PFSK-1 (cell line): Measurements from ENCODE around the gene DNALI1.

ENCODE experiments used
- FOXP2 ChIP-seq: optimal IDR thresholded peaks from 2 replicates; pipeline ENCODE3; 2011; ENCODE audit warnings: borderline replicate concordance, control low read depth, inconsistent platforms; ENCODE audit not compliant: insufficient read depth; ENCODE audit errors: extremely low read length, extremely low read depth
- POLR2AphosphoS5 ChIP-seq: IDR thresholded peaks from 2 replicates; pipeline ENCODE4 v1.6.1; 2012; ENCODE audit warnings: low read depth, mild to moderate bottlenecking, control low read depth, low read length, moderate library complexity
- REST ChIP-seq, 2 experiments: IDR thresholded peaks; 2 replicates each; pipeline versions ENCODE4 v1.6.1 to v1.8.0; 2011 to 2012; ENCODE audit warnings: low read depth in 2 of 2, low read length in 2 of 2, control low read depth in 1 of 2, inconsistent platforms in 1 of 2, mild to moderate bottlenecking in 1 of 2, moderate library complexity in 1 of 2; ENCODE audit not compliant: insufficient read depth in 1 of 2
- SIN3A ChIP-seq: IDR thresholded peaks from 2 replicates; pipeline ENCODE4 v1.6.1; 2012; ENCODE audit warnings: mild to moderate bottlenecking, low read length, moderate library complexity, borderline replicate concordance; ENCODE audit not compliant: insufficient read depth
- TAF1 ChIP-seq: IDR thresholded peaks from 2 replicates; pipeline ENCODE4 v1.6.1; 2012; ENCODE audit warnings: low read length, control low read depth, borderline replicate concordance; ENCODE audit not compliant: insufficient read depth

Gene DNALI1

DNA sequence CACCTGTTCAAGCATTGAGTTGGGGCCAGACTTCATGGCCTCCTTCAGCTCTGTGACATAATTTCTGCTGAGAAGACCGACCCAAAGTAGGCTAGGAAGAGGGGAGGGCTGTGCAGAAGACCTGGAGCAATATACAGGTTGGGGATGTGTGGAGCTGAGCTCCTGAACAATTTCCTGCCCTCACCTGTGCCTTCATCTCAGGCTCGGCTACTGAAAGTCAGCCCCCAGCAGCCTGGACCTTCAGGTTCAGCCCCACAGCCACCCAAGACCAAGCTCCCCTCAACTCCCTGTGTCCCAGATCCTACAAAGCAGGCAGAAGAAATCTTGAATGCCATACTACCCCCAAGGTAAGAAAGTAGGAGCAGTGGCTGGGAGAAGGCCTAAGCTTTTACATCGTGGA, 662 bp downstream of the DNALI1 start:
- TF ChIP-seq POLR2AphosphoS5 (no peak), REST (IDR thresholded peaks at IDR 0.05; ENCODE audit: insufficient read depth in 1 of 2, low read depth in 2 of 2, low read length in 2 of 2) (no peak), TAF1 (no peak), SIN3A (no peak), FOXP2 (no peak)

- no peak for TF ChIP-seq POLR2AphosphoS5
- TF ChIP-seq TAF1: no peak
- TF ChIP-seq SIN3A: no peak
- TF ChIP-seq REST (IDR thresholded peaks at IDR 0.05; ENCODE audit: insufficient read depth in 1 of 2, low read depth in 2 of 2, low read length in 2 of 2): no peak
- TF ChIP-seq FOXP2: no peak
These were observed 1.7 kb downstream of the DNALI1 start for GRCh38 chr1:37558411-37558810.

- TF ChIP-seq TAF1: no peak
- TF ChIP-seq REST (IDR thresholded peaks at IDR 0.05; ENCODE audit: insufficient read depth in 1 of 2, low read depth in 2 of 2, low read length in 2 of 2): no peak
- TF ChIP-seq FOXP2: no peak
These were observed 2.3 kb downstream of the DNALI1 start for GRCh38 chr1:37559080-37559479.

DNA sequence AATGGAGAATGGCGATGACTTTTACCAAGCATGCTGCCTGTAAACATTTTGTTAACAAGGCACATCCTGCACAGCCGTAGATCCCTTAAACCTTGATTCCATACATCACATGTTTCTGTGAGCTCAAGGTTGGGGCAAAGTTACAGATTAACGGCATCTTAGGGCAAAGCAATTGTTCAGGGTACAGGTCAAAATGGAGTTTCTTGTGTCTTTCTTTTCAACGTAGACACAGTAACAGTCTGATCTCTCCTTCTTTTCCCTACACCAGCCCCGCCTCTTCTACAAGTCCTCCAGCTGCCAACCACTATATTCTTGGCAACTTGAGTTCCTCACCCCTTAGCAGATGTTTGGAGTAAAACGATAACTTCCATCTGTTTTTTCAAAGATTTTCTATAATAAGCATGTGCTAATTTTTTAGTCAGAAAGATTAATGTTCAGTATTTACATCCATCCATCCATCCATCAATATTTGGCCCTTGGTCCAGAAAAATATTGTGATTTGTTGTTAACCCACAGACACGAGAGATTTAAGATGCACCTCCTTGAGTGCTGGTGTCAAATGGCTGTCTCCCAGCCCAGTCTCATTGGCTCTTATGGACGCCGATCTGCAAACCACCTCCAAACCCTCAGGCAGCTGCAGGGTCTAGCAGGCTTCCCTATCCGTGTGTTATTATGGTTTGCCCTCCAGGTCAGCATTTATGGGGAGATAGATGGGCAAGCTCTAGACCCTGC, 3.8 kb downstream of the DNALI1 start:
- no peak for TF ChIP-seq REST (IDR thresholded peaks at IDR 0.05; ENCODE audit: insufficient read depth in 1 of 2, low read depth in 2 of 2, low read length in 2 of 2)
- no peak for TF ChIP-seq POLR2AphosphoS5
- TF ChIP-seq FOXP2: no peak
